GM18909 (cell line): ENCODE measurements around the gene PIK3R5.
"Not testable (repeated sequence)": the region's sequence is repeated elsewhere in the genome, so short reads cannot be mapped to it uniquely, and the experiment has no call there.

ENCODE experiments used
- ATAC-seq: cut with Tn5 transposase; IDR thresholded peaks from one replicate; pipeline ENCODE4 v1.9.1; 2021; ENCODE audit warnings: mild to moderate bottlenecking; ENCODE audit not compliant: unreplicated experiment, poor library complexity

The PIK3R5 gene

GRCh38 chr17:8885163-8885966 lies 80.1 kb downstream of the PIK3R5 start:
- ATAC-seq = not testable (repeated sequence)

- no peak for ATAC-seq
Observed at GRCh38 chr17:8884336-8884990, 81.0 kb downstream of the PIK3R5 start.

GRCh38 chr17:8883353-8883752 lies 82.2 kb downstream of the PIK3R5 start:
- ATAC-seq = no peak

- no peak for ATAC-seq
Observed at GRCh38 chr17:8881606-8882005, 83.9 kb downstream of the PIK3R5 start.

GRCh38 chr17:8880466-8880865 lies 85.0 kb downstream of the PIK3R5 start:
- ATAC-seq = no peak

GRCh38 chr17:8879410-8879809 lies 86.1 kb downstream of the PIK3R5 start:
- ATAC-seq = no peak

- ATAC-seq = no peak
Observed at GRCh38 chr17:8877984-8878383, 87.5 kb downstream of the PIK3R5 start.

GRCh38 chr17:8875957-8876356 lies 89.5 kb downstream of the PIK3R5 start:
- no peak for ATAC-seq

- ATAC-seq = no peak
Observed at GRCh38 chr17:8875436-8875835, 90.1 kb downstream of the PIK3R5 start.

GRCh38 chr17:8873801-8874715 lies 91.4 kb downstream of the PIK3R5 start:
- no peak for ATAC-seq

GRCh38 chr17:8872705-8873435 lies 92.6 kb downstream of the PIK3R5 start:
- ATAC-seq = no peak

GRCh38 chr17:8872036-8872704 lies 93.3 kb downstream of the PIK3R5 start:
- ATAC-seq = no peak

GRCh38 chr17:8871081-8871581 lies 94.4 kb downstream of the PIK3R5 start:
- ATAC-seq = no peak

- no peak for ATAC-seq
Observed at GRCh38 chr17:8870406-8871040, 95.0 kb downstream of the PIK3R5 start.

- peak; percentile 6 for ATAC-seq
Observed at GRCh38 chr17:8869114-8869815, 96.2 kb downstream of the PIK3R5 start.

- peak; percentile 52 for ATAC-seq
Observed at GRCh38 chr17:8868529-8868951, 97.0 kb downstream of the PIK3R5 start.

- ATAC-seq = no peak
Observed at GRCh38 chr17:8868092-8868491, 97.4 kb downstream of the PIK3R5 start.

- no peak for ATAC-seq
Observed at GRCh38 chr17:8867361-8867981, 98.0 kb downstream of the PIK3R5 start, which contains the start of gene PIK3R6. TSS of gene PIK3R6 (minus strand) at chr17:8867674. CDS start at chr17:8849794, 17,880 bp downstream.
